GM06990 (cell line): ENCODE data around the gene AFAP1L1.

Experiments
- DNase-seq: peaks from one replicate; pipeline ENCODE4 v3.0.0-alpha.2; 2011; ENCODE audit not compliant: insufficient read length; ENCODE audit errors: extremely low read depth
- H3K27me3 ChIP-seq: replicated peaks from 2 replicates; pipeline ENCODE4 v1.6.0; 2011; ENCODE audit warnings: low read length; ENCODE audit not compliant: control insufficient read depth, insufficient read depth
- H3K36me3 ChIP-seq: 2 replicates; pipeline ENCODE4 v1.5.1; 2011; ENCODE audit warnings: low read length; ENCODE audit not compliant: control insufficient read depth, insufficient read depth
- H3K4me3 ChIP-seq: replicated peaks from 2 replicates; pipeline ENCODE4 v1.5.1; 2011; ENCODE audit warnings: low read depth, mild to moderate bottlenecking, control low read depth, low read length
- TF ChIP-seq, protein P1 (sequence below): IDR thresholded peaks from 2 replicates; pipeline ENCODE4 v1.5.1; 2011; ENCODE audit warnings: low read length, control low read depth, mild to moderate bottlenecking, inconsistent platforms; ENCODE audit not compliant: insufficient read depth, poor library complexity, severe bottlenecking

The AFAP1L1 gene

GRCh38 chr5:149356391-149356790 lies 84.7 kb downstream of the AFAP1L1 start:
- TF ChIP-seq, protein P1, sequence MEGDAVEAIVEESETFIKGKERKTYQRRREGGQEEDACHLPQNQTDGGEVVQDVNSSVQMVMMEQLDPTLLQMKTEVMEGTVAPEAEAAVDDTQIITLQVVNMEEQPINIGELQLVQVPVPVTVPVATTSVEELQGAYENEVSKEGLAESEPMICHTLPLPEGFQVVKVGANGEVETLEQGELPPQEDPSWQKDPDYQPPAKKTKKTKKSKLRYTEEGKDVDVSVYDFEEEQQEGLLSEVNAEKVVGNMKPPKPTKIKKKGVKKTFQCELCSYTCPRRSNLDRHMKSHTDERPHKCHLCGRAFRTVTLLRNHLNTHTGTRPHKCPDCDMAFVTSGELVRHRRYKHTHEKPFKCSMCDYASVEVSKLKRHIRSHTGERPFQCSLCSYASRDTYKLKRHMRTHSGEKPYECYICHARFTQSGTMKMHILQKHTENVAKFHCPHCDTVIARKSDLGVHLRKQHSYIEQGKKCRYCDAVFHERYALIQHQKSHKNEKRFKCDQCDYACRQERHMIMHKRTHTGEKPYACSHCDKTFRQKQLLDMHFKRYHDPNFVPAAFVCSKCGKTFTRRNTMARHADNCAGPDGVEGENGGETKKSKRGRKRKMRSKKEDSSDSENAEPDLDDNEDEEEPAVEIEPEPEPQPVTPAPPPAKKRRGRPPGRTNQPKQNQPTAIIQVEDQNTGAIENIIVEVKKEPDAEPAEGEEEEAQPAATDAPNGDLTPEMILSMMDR, result no peak
- Histone ChIP-seq H3K36me3 (peaks cover 6% of the 10 kb centered on the region), H3K4me3 (no peak overlapping the region), H3K27me3 (no peaks in the 10 kb centered on the region)
- DNase-seq, result no peak

DNA sequence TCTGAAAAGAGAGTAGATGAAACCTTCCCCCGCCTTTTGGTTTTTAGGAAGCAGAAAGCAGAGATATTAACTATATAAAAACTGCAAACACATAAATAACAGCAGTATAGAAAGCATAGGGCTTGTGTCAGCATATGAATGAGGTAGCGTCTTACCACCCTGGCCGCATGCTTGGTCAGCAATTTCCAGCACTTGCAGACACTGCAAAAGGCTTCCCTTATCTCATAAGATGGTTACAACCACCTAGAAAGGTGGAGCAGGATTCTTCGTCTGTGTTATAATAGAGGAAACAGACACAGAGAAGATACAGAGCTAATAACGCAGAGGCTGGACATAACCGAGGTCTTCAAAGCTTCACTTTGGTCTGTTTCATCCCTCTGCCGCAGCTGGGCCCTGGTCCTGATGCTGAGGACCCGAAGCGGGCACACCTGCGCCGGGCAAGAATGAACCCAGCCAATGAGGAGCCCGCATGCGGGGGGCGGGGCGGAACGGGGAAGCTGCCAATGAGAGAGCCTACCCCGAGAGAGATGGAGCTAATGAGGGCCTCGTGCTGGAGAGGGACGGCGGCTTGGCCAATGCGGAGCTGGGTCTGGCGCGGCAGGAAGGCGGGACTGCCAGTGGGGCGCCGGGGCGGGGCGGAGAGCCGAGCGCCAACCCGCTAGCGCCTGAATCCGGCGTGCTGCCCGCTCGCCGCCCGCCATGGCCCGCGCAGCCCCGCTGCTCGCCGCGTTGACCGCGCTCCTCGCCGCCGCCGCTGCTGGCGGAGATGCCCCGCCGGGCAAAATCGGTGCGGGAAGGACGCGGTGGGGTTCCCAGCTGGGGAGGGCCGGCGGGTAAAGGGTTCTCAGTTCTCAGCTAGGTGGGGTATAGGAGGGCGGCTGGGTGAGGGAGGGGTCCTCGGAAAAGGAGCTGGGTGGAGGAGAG lies 86.0 kb downstream of the AFAP1L1 start, which contains the start of gene PCYOX1L:
PCYOX1L (plus strand) TSS at position 677 of the 924 bp plus-strand sequence; CDS start at position 700, 23 bp downstream.
- peak within 1 kb of the TSS; percentile 89 for H3K4me3 ChIP-seq
- peaks cover 6% of the 10 kb centered on the region for H3K36me3 ChIP-seq
- TF ChIP-seq, protein P1, result no peak
- H3K27me3 ChIP-seq, result no peaks in the 10 kb centered on the region
- DNase-seq, result peak; percentile 93

DNA sequence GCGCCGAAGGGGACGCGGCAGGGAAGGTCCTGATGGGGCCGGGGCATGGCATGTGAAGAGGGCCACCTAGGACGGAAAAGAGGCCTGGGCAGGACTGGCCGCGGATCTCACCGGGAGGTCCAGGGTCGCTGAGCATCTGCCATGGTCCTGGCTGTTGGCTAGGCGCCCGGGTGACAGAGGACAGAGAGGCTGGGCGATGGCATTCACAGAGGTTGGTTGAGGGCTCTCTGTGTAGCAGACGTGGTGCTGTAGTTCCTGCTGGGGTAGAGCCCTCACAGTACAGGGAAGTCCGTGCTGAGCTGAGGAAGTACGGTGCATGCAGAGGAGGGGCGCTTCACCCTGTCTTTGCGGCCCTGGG lies 86.6 kb downstream of the AFAP1L1 start:
- TF ChIP-seq, protein P1, result no peak
- DNase-seq, result no peak
- Histone ChIP-seq H3K27me3 (no peaks in the 10 kb centered on the region), H3K4me3 (peak overlapping the region; percentile 89), H3K36me3 (peaks cover 6% of the 10 kb centered on the region)

GRCh38 chr5:149358868-149359495 lies 87.3 kb downstream of the AFAP1L1 start:
- TF ChIP-seq, protein P1, result no peak
- no peak for DNase-seq
- Histone ChIP-seq H3K36me3 (peaks cover 8% of the 10 kb centered on the region), H3K27me3 (no peaks in the 10 kb centered on the region), H3K4me3 (peak overlapping the region; percentile 89)

- no peaks in the 10 kb centered on the region for H3K27me3 ChIP-seq
- peaks cover 3% of the 10 kb centered on the region for H3K36me3 ChIP-seq
- TF ChIP-seq, protein P1, result no peak
- H3K4me3 ChIP-seq, result no peak overlapping the region
- no peak for DNase-seq
Observed at GRCh38 chr5:149360272-149360671, 88.6 kb downstream of the AFAP1L1 start.
